Measurements from ENCODE around the gene HSPA12B.

DNA sequence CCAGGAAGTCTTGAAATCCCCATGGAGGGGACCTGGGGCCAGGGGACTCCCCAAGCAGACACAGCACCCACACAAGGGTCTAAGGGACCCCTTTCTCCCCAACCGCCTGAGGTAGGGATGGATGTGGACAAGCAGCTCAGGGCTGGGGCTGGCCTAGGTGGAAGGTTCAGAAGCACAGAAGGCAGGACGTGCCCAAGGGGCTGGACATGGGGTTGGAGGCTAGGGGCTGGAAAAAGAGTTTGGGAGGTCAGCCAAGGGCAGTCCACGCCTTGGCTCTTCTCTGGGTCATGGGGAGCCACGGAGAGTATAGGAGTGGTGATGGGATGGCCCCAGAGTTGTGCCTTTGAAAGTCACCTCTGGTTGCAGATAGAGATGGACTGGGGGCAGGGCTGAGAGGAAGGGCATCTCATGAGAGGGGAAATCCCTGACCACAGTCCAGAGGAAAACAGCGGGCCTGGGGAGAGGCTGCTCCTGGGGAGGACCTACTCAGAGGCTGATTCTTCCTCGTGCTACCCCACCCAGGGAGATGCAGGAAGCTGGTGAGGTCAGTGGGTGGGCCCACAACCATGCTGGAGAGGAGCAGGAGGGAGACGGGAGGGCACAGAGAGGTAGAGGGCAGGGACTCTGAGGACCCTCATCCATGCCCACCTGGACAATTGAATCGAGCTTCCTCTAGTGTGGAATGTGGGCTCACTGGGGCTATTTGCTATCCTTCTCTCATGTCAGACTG, 2.5 kb upstream of the HSPA12B start:
- TF ChIP-seq MXI1 (IDR thresholded peaks at IDR 0.05; ENCODE audit: borderline replicate concordance, low read depth, low read length) = no peak
- no peak for TF ChIP-seq CEBPB (IDR thresholded peaks at IDR 0.05; ENCODE audit: low read depth, low read length)
- no peak for TF ChIP-seq POLR2A (IDR thresholded peaks at IDR 0.05; ENCODE audit: low read depth, low read length)
- TF ChIP-seq, protein P1, sequence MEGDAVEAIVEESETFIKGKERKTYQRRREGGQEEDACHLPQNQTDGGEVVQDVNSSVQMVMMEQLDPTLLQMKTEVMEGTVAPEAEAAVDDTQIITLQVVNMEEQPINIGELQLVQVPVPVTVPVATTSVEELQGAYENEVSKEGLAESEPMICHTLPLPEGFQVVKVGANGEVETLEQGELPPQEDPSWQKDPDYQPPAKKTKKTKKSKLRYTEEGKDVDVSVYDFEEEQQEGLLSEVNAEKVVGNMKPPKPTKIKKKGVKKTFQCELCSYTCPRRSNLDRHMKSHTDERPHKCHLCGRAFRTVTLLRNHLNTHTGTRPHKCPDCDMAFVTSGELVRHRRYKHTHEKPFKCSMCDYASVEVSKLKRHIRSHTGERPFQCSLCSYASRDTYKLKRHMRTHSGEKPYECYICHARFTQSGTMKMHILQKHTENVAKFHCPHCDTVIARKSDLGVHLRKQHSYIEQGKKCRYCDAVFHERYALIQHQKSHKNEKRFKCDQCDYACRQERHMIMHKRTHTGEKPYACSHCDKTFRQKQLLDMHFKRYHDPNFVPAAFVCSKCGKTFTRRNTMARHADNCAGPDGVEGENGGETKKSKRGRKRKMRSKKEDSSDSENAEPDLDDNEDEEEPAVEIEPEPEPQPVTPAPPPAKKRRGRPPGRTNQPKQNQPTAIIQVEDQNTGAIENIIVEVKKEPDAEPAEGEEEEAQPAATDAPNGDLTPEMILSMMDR (conservative IDR thresholded peaks at IDR 0.05; ENCODE audit: low read depth, low read length) = no peak

All from IMR-90 (cell line).